ENCODE measurements around the gene PIP5K1B. TPM values are rescaled to one million over a fixed set of nuclear protein-coding genes. Genes with fewer than 3 reads are reported as not detected.

PIP5K1B gene
- total and polyA plus RNA-seq, 2 experiments from 2014 or later, result 1.3 to 2.8 TPM

- H3K27ac Mint-ChIP-seq, result no peak overlapping the region
- Histone ChIP-seq H3K9me2 (ENCODE audit: insufficient read depth) (peaks cover 6% of the 10 kb centered on the region), H3K4me1 (ENCODE audit: insufficient read depth) (0 out of 2 replicates have a peak, but pooled peaks cover 7% of the 10 kb centered on the region), H3F3A (replicated peaks; ENCODE audit: low read depth) (no peaks in the 10 kb centered on the region), H3K27ac (ENCODE audit: low read depth) (0 out of 2 replicates have a peak overlapping the region, but pooled peaks have one; percentile 26), H3K4me2 (no peak overlapping the region), H4K20me1 (replicated peaks; ENCODE audit: insufficient read depth) (no peaks in the 10 kb centered on the region), H2AFZ (no peak overlapping the region), H3K27me3 (ENCODE audit: insufficient read depth) (no peaks in the 10 kb centered on the region), H3K4me3 (no peak overlapping the region), H3K79me2 (replicated peaks; ENCODE audit: insufficient read depth) (no peaks in the 10 kb centered on the region), H3K36me3 (ENCODE audit: insufficient read depth) (no peaks in the 10 kb centered on the region)
- ATAC-seq (no peak), DNase-seq (ENCODE audit: low spot score) (no peak)
- peaks cover 10% of the 10 kb centered on the region for H3K4me1 Mint-ChIP-seq
- no peaks in the 10 kb centered on the region for H3K9me3 Mint-ChIP-seq
- no peak overlapping the region for H3K4me3 Mint-ChIP-seq
- no peaks in the 10 kb centered on the region for H3K36me3 Mint-ChIP-seq (ENCODE audit: low read depth)
- TF ChIP-seq EZH2phosphoT487 (IDR thresholded peaks at IDR 0.05; ENCODE audit: unreplicated experiment) (no peak), ZNF462 (CRISPR knock-in tag; IDR thresholded peaks at IDR 0.05) (no peak), CTCF (conservative IDR thresholded peaks at IDR 0.05; ENCODE audit: low read depth in 2 of 2) (no peak), JUNB (IDR thresholded peaks at IDR 0.05; ENCODE audit: unreplicated experiment) (no peak), ZNF114 (CRISPR knock-in tag; IDR thresholded peaks at IDR 0.05) (no peak), POLR2AphosphoS5 (IDR thresholded peaks at IDR 0.05; ENCODE audit: low read depth) (no peak), CREB1 (CRISPR knock-in tag; IDR thresholded peaks at IDR 0.05; ENCODE audit: low read depth) (no peak), NANOG (IDR thresholded peaks at IDR 0.05; ENCODE audit: borderline replicate concordance) (no peak), STAT1 (IDR thresholded peaks at IDR 0.05; ENCODE audit: unreplicated experiment) (no peak), REST (IDR thresholded peaks at IDR 0.05; ENCODE audit: unreplicated experiment) (no peak), EZH2 (IDR thresholded peaks at IDR 0.05; ENCODE audit: low read depth, unreplicated experiment) (no peak), ETS1 (IDR thresholded peaks at IDR 0.05) (no peak), ZNF331 (CRISPR knock-in tag; IDR thresholded peaks at IDR 0.05; ENCODE audit: low read depth) (no peak)
- no peaks in the 10 kb centered on the region for H3K27me3 Mint-ChIP-seq (ENCODE audit: insufficient read depth, low read depth, poor library complexity)
Measured at GRCh38 chr9:68802525-68803015, 97.5 kb downstream of the PIP5K1B start.

Data from GM23338 (cell line).